Prostate gland (tissue), 2 donors: Measurements from ENCODE around the gene CABLES2. TPM values are rescaled to one million over a fixed set of nuclear protein-coding genes. Genes with fewer than 3 reads are reported as not detected.

Experiments used
- DNase-seq: peaks from one replicate; pipeline ENCODE4 v3.0.0-alpha.2; 2019; ENCODE audit warnings: low spot score
- H3K27ac ChIP-seq, 2 donors: fragments of 200-600 bp; sonication (generic); 2 replicates each; pipeline ENCODE4 v1.5.1; 2017 to 2019
- H3K27me3 ChIP-seq: fragments of 200-600 bp; sonication (generic); replicated peaks from 2 replicates; pipeline ENCODE4 v1.5.1; 2019; ENCODE audit not compliant: insufficient read depth
- H3K36me3 ChIP-seq, 2 donors: fragments of 200-600 bp; sonication (generic); 1 replicate in 1 of 2; 2 replicates in 1 of 2; pipeline versions ENCODE4 v1.5.1 to v1.8.1; 2017 to 2019
- H3K4me1 ChIP-seq: fragments of 200-600 bp; sonication (generic); replicated peaks from 2 replicates; pipeline ENCODE4 v1.5.1; 2019
- H3K4me3 ChIP-seq, 2 donors: fragments of 200-600 bp; sonication (generic); 2 replicates each; pipeline ENCODE4 v1.5.1; 2017 to 2019
- H3K9me3 ChIP-seq: fragments of 200-600 bp; sonication (generic); 2 replicates; pipeline ENCODE4 v1.5.1; 2017
- POLR2A ChIP-seq: fragments of 450-650 bp; IDR thresholded peaks from one replicate; pipeline ENCODE4 v1.6.1; 2016; ENCODE audit warnings: antibody characterized with exemption, mild to moderate bottlenecking
- POLR2AphosphoS5 ChIP-seq: sonication (generic); formaldehyde crosslinking; IDR thresholded peaks from one replicate; pipeline ENCODE4 v1.6.1; 2017; ENCODE audit warnings: antibody characterized with exemption
- WGBS: methylation state at CpG from one replicate; pipeline ENCODE4 v1.1.5; 2018; 5-methylcytosine and 5-hydroxymethylcytosine counted together
- intact Hi-C: fragments of 100-400 bp; cut with DNase I; formaldehyde crosslinking; loops from one replicate; pipeline ENCODE4 v1.14.2; 2022
- total RNA-seq, 2 donors: library from RNA; depleted of rRNA; stranded (reverse); fragments of >200 nt; gene quantifications; one replicate each; pipeline ENCODE4 v1.1.0, GENCODE V29; 2016
- TF ChIP-seq, protein P1 (sequence below), 4 experiments: fragments of 200-600 bp in 2 of 4; fragments of 450-650 bp in 2 of 4; sonication (generic) in 2 of 4; IDR thresholded peaks; 1 replicate in 3 of 4; 2 replicates in 1 of 4; pipeline ENCODE4 v1.5.1; 2016 to 2019; ENCODE audit warnings: antibody characterized with exemption in 4 of 4, mild to moderate bottlenecking in 2 of 4, moderate library complexity in 2 of 4

CABLES2 gene
- total RNA-seq, 2 donors from 2014 or later, result 4.1 to 31.3 TPM

DNA sequence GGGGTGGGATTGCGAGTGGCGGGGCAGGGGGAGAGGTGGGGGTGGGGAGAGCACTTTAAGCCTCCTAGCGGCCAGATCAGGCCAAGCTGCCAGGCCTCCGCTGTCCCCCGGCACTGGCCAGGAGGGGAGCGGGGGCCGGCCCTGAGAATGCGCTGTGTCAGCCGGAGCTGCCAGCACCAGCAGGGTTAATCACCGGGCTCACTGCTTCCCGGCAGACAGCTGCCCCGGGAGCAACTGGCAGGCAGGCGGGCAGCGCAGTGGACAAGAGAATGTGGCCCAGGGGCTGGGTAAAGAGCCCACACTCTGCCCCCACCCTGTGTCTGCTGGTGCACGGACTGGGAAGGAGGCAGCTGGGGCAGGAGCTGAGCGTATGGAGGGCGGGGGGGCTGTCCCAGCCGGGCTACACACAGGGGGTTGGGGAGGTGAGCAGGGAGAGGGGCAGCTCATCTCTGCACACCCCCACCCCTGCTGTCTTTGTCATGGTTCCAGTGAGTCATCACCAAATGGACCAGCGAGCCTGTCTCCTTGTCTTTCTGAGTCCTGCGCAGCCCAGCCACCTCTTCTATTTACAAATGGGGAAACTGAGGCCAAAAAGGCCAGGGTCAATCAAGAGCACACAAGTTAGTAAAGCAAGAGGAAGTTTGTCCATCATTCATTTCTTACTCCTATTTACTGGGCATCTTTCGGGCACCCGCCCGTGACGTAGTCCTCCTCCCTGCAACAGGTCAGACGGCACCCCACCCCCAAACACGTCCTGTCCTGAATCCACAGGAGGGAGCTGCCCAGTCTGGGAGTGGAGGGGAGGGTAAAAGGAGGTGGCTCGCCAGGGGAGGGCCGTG lies 37.9 kb downstream of the CABLES2 start:
- no peaks in the 10 kb centered on the region for H3K9me3 ChIP-seq
- peaks cover 31% of the 10 kb centered on the region for H3K4me1 ChIP-seq
- TF ChIP-seq POLR2AphosphoS5 (no peak), POLR2A (peak; percentile 11)
- TF ChIP-seq, protein P1, sequence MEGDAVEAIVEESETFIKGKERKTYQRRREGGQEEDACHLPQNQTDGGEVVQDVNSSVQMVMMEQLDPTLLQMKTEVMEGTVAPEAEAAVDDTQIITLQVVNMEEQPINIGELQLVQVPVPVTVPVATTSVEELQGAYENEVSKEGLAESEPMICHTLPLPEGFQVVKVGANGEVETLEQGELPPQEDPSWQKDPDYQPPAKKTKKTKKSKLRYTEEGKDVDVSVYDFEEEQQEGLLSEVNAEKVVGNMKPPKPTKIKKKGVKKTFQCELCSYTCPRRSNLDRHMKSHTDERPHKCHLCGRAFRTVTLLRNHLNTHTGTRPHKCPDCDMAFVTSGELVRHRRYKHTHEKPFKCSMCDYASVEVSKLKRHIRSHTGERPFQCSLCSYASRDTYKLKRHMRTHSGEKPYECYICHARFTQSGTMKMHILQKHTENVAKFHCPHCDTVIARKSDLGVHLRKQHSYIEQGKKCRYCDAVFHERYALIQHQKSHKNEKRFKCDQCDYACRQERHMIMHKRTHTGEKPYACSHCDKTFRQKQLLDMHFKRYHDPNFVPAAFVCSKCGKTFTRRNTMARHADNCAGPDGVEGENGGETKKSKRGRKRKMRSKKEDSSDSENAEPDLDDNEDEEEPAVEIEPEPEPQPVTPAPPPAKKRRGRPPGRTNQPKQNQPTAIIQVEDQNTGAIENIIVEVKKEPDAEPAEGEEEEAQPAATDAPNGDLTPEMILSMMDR (IDR thresholded peaks at IDR 0.05), result peak in 1 of 4 experiments; percentile 18
- intact Hi-C loops, result no loop called here
- H3K4me3 ChIP-seq, result no peak overlapping the region
- no peaks in the 10 kb centered on the region for H3K36me3 ChIP-seq
- no peaks in the 10 kb centered on the region for H3K27me3 ChIP-seq
- WGBS, result 21% methylated on average over 19 of the region's 28 CpGs
- peak overlapping the region; percentile 91 to 92 for H3K27ac ChIP-seq
- DNase-seq, result no peak

DNA sequence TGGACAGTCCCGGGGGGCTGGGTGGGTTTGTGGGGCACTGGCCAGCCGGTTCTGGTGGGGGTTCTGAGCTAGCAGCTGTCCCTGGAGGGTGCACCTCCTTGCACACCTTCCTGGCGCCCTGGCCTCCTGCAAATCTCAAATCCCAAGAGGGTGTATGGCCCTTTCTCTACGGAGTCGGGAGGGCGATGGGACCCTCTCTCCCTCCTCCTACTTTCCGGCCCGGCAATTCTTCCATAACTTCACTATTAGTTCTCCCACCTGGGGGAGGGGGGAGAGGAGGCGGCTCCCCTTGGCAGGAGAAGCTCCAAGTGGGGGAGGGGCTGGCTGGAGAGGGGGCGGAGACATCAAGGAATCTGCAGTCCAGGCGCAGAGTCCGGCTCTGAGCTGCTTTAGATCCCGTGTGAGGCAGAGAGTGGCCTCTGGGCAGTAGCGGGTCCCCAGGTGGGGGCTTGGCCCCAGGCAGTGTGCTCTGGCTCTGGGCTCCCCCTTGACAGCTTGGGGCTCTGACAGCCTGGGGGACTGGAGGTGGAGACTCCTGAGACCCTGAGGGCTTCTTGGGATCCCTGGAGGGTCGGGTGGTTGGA lies 38.6 kb downstream of the CABLES2 start:
- DNase-seq, result no peak
- intact Hi-C loops, result no loop called here
- no peaks in the 10 kb centered on the region for H3K9me3 ChIP-seq
- 8% methylated on average over 15 of the region's 15 CpGs for WGBS
- H3K36me3 ChIP-seq, result no peaks in the 10 kb centered on the region
- no peak overlapping the region for H3K4me3 ChIP-seq
- peaks cover 38% of the 10 kb centered on the region for H3K4me1 ChIP-seq
- no peaks in the 10 kb centered on the region for H3K27me3 ChIP-seq
- TF ChIP-seq POLR2AphosphoS5 (no peak), POLR2A (no peak)
- TF ChIP-seq, protein P1 (IDR thresholded peaks at IDR 0.05), result no peak
- H3K27ac ChIP-seq, result peak overlapping the region; percentile 91 to 92

DNA sequence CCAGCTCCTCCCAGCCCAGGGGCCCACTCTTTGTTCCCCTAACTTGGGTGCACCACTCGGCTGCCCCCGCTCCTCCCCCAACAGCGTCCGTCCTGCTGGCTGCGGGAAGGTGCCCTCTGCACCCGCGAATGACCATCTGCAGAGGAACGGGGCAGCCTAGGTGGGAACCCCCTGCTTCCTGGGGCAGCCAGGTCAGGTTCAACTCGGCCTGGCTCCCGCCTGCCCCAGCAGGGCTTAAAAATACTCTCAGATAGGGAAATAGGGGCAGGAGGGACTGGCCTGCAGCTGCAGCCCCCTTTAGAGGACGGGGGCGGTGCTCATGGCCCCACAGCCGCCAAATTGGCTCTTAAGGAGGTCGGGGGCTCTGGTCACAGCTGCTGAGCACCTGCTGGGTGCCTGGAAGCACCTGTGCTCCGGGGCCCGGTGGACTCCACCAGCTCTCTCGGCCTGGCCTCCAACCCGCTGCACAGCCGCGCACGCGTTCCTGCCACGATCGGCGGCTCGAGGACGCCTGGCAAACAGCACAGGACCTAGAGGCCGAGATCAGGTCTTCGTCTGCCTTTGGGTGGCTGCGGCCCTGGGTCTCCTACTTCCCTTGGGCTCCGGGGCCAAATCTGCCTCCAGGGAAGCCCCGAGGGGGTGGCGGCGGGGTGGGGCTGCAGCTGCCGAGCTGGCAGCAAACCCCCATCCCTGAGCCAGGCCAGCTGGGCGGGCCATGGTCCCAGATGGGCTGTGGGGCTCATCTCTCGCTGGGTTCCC lies 39.3 kb downstream of the CABLES2 start:
- Histone ChIP-seq H3K4me1 (peaks cover 41% of the 10 kb centered on the region), H3K27ac (peak overlapping the region; percentile 91 to 92), H3K9me3 (no peaks in the 10 kb centered on the region), H3K27me3 (no peaks in the 10 kb centered on the region), H3K36me3 (no peaks in the 10 kb centered on the region), H3K4me3 (peak overlapping the region; percentile 88 to 89)
- TF ChIP-seq, protein P1 (IDR thresholded peaks at IDR 0.05), result no peak
- TF ChIP-seq POLR2A, result no peak
- no peak for DNase-seq
- WGBS, result 13% methylated on average over 37 of the region's 37 CpGs
- intact Hi-C loops, result no loop called here

DNA sequence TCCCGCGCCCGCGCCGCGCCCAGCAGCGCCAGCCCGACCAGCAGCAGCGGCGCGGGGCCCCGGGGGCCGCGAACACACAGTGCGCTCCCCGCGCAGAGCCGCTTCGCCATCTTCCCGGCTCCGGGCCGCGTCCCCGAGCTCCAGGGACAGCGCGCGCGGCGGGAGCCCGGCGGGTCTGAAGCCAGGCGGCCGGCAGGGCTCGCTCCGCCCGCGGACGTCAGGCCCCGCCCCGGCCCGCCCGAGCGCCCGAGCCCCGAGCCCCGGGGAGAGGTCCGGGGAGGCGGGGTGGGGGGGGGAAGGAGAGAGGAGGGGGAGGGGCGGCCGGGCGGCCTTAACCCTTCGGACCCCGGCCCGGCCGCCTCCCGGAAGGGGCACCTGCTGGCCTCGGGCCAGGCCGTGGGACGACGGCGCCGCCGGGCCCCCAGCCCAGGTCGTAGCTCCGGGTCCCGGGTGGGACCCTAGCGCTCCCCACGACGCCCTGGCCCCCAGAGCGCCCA lies 39.9 kb downstream of the CABLES2 start, which contains the start of gene LAMA5:
TSS of gene LAMA5 (minus strand) at position 177 of the 497 bp plus-strand sequence. CDS start at position 110, 67 bp downstream.
- no peak for DNase-seq
- Histone ChIP-seq H3K9me3 (no peaks in the 10 kb centered on the region), H3K4me3 (peak within 1 kb of the TSS; percentile 88 to 89), H3K36me3 (no peaks in the 10 kb centered on the region), H3K27me3 (no peaks in the 10 kb centered on the region), H3K4me1 (peaks cover 41% of the 10 kb centered on the region), H3K27ac (peak within 1 kb of the TSS; percentile 91 to 92)
- 0% methylated on average over 12 of the region's 70 CpGs for WGBS
- peak; percentile 69 for TF ChIP-seq POLR2A
- no peak for TF ChIP-seq POLR2AphosphoS5
- intact Hi-C loops, result no loop called here
